ENCODE results near the gene TRAP1. TPM values are rescaled to one million over a fixed set of nuclear protein-coding genes. Genes with fewer than 3 reads are reported as not detected.

The TRAP1 gene
- total and polyA plus RNA-seq, 2 experiments from 2014 or later = 143 to 228 TPM

DNA sequence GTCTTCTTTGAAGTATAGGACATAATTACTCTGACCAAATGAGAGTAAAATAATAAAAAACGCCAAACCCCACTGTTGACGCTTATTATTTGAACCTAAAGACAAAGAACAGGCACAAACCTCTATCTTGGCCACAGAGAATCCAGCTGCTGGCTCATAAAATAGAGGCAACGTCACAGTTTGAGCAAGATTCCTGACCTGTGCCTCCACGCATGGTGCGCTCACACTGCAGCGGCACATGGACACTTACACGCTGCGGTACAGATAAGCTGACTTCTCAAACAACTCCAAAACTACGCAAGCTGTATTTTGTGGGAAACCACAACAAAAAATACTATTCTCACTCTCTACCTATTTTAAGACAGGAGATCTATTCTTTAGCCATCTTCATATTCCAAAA lies 38.8 kb upstream of the TRAP1 start:
- Histone ChIP-seq H3K79me2 (replicated peaks; ENCODE audit: insufficient read depth) (peaks cover 5% of the 10 kb centered on the region; the same call in 1 of the 2 replicates), H4K20me1 (replicated peaks; ENCODE audit: insufficient read depth) (peaks cover 18% of the 10 kb centered on the region), H3K4me1 (ENCODE audit: insufficient read depth) (no peaks in the 10 kb centered on the region), H3F3A (replicated peaks; ENCODE audit: low read depth) (0 out of 2 replicates have a peak, but pooled peaks cover 4% of the 10 kb centered on the region), H3K4me2 (no peak overlapping the region), H3K36me3 (ENCODE audit: insufficient read depth) (peaks cover 26% of the 10 kb centered on the region), H3K27me3 (ENCODE audit: insufficient read depth) (no peaks in the 10 kb centered on the region), H3K27ac (ENCODE audit: low read depth) (no peak overlapping the region), H3K4me3 (no peak overlapping the region), H2AFZ (no peak overlapping the region), H3K9me2 (ENCODE audit: insufficient read depth) (no peaks in the 10 kb centered on the region)
- ATAC-seq (no peak), DNase-seq (ENCODE audit: low spot score) (no peak)
- Mint-ChIP-seq H3K9me3 (no peaks in the 10 kb centered on the region), H3K4me1 (no peaks in the 10 kb centered on the region), H3K4me3 (no peak overlapping the region), H3K27ac (no peak overlapping the region), H3K36me3 (ENCODE audit: low read depth) (peaks cover 42% of the 10 kb centered on the region), H3K27me3 (ENCODE audit: insufficient read depth, low read depth, poor library complexity) (peaks cover 2% of the 10 kb centered on the region)
- no peak for TF ChIP-seq EZH2phosphoT487 (IDR thresholded peaks at IDR 0.05; ENCODE audit: unreplicated experiment)

DNA sequence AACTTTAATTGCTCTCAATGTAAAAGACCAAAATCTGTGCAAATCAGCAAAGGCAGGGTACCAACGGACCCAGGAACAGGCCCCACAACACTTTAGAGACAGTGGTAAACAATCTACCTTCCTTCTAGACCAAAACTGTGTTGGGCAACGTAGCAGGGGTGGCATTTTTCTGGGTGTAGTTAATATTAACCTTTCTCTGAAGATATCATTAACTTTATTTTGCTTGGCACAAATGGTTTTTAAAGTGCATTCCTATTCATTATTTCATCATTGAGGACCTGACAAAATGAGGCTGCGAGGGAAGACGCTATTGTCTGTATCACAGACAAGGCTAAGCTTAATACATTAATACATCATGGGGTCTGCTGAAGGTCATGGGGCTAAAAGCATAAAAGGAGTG lies 37.9 kb upstream of the TRAP1 start:
- no peak overlapping the region for H3K4me3 Mint-ChIP-seq
- TF ChIP-seq EZH2 (IDR thresholded peaks at IDR 0.05; ENCODE audit: low read depth, unreplicated experiment) (no peak), POLR2AphosphoS5 (IDR thresholded peaks at IDR 0.05; ENCODE audit: low read depth) (no peak), STAT1 (IDR thresholded peaks at IDR 0.05; ENCODE audit: unreplicated experiment) (no peak), NANOG (IDR thresholded peaks at IDR 0.05; ENCODE audit: borderline replicate concordance) (no peak), EZH2phosphoT487 (IDR thresholded peaks at IDR 0.05; ENCODE audit: unreplicated experiment) (no peak)
- TF ChIP-seq, protein P1, sequence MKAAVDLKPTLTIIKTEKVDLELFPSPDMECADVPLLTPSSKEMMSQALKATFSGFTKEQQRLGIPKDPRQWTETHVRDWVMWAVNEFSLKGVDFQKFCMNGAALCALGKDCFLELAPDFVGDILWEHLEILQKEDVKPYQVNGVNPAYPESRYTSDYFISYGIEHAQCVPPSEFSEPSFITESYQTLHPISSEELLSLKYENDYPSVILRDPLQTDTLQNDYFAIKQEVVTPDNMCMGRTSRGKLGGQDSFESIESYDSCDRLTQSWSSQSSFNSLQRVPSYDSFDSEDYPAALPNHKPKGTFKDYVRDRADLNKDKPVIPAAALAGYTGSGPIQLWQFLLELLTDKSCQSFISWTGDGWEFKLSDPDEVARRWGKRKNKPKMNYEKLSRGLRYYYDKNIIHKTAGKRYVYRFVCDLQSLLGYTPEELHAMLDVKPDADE (IDR thresholded peaks at IDR 0.05) = no peak
- TF ChIP-seq, protein P2, sequence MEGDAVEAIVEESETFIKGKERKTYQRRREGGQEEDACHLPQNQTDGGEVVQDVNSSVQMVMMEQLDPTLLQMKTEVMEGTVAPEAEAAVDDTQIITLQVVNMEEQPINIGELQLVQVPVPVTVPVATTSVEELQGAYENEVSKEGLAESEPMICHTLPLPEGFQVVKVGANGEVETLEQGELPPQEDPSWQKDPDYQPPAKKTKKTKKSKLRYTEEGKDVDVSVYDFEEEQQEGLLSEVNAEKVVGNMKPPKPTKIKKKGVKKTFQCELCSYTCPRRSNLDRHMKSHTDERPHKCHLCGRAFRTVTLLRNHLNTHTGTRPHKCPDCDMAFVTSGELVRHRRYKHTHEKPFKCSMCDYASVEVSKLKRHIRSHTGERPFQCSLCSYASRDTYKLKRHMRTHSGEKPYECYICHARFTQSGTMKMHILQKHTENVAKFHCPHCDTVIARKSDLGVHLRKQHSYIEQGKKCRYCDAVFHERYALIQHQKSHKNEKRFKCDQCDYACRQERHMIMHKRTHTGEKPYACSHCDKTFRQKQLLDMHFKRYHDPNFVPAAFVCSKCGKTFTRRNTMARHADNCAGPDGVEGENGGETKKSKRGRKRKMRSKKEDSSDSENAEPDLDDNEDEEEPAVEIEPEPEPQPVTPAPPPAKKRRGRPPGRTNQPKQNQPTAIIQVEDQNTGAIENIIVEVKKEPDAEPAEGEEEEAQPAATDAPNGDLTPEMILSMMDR (conservative IDR thresholded peaks at IDR 0.05; ENCODE audit: low read depth in 2 of 2) = no peak
- TF ChIP-seq, protein P3, sequence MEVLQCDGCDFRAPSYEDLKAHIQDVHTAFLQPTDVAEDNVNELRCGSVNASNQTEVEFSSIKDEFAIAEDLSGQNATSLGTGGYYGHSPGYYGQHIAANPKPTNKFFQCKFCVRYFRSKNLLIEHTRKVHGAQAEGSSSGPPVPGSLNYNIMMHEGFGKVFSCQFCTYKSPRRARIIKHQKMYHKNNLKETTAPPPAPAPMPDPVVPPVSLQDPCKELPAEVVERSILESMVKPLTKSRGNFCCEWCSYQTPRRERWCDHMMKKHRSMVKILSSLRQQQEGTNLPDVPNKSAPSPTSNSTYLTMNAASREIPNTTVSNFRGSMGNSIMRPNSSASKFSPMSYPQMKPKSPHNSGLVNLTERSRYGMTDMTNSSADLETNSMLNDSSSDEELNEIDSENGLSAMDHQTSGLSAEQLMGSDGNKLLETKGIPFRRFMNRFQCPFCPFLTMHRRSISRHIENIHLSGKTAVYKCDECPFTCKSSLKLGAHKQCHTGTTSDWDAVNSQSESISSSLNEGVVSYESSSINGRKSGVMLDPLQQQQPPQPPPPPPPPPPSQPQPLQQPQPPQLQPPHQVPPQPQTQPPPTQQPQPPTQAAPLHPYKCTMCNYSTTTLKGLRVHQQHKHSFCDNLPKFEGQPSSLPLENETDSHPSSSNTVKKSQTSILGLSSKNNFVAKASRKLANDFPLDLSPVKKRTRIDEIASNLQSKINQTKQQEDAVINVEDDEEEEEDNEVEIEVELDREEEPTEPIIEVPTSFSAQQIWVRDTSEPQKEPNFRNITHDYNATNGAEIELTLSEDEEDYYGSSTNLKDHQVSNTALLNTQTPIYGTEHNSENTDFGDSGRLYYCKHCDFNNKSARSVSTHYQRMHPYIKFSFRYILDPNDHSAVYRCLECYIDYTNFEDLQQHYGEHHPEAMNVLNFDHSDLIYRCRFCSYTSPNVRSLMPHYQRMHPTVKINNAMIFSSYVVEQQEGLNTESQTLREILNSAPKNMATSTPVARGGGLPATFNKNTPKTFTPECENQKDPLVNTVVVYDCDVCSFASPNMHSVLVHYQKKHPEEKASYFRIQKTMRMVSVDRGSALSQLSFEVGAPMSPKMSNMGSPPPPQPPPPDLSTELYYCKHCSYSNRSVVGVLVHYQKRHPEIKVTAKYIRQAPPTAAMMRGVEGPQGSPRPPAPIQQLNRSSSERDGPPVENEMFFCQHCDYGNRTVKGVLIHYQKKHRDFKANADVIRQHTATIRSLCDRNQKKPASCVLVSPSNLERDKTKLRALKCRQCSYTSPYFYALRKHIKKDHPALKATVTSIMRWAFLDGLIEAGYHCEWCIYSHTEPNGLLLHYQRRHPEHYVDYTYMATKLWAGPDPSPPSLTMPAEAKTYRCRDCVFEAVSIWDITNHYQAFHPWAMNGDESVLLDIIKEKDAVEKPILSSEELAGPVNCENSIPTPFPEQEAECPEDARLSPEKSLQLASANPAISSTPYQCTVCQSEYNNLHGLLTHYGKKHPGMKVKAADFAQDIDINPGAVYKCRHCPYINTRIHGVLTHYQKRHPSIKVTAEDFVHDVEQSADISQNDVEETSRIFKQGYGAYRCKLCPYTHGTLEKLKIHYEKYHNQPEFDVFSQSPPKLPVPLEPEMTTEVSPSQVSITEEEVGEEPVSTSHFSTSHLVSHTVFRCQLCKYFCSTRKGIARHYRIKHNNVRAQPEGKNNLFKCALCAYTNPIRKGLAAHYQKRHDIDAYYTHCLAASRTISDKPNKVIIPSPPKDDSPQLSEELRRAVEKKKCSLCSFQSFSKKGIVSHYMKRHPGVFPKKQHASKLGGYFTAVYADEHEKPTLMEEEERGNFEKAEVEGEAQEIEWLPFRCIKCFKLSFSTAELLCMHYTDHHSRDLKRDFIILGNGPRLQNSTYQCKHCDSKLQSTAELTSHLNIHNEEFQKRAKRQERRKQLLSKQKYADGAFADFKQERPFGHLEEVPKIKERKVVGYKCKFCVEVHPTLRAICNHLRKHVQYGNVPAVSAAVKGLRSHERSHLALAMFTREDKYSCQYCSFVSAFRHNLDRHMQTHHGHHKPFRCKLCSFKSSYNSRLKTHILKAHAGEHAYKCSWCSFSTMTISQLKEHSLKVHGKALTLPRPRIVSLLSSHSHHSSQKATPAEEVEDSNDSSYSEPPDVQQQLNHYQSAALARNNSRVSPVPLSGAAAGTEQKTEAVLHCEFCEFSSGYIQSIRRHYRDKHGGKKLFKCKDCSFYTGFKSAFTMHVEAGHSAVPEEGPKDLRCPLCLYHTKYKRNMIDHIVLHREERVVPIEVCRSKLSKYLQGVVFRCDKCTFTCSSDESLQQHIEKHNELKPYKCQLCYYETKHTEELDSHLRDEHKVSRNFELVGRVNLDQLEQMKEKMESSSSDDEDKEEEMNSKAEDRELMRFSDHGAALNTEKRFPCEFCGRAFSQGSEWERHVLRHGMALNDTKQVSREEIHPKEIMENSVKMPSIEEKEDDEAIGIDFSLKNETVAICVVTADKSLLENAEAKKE (CRISPR knock-in tag; IDR thresholded peaks at IDR 0.05) = no peak
- TF ChIP-seq, protein P4, sequence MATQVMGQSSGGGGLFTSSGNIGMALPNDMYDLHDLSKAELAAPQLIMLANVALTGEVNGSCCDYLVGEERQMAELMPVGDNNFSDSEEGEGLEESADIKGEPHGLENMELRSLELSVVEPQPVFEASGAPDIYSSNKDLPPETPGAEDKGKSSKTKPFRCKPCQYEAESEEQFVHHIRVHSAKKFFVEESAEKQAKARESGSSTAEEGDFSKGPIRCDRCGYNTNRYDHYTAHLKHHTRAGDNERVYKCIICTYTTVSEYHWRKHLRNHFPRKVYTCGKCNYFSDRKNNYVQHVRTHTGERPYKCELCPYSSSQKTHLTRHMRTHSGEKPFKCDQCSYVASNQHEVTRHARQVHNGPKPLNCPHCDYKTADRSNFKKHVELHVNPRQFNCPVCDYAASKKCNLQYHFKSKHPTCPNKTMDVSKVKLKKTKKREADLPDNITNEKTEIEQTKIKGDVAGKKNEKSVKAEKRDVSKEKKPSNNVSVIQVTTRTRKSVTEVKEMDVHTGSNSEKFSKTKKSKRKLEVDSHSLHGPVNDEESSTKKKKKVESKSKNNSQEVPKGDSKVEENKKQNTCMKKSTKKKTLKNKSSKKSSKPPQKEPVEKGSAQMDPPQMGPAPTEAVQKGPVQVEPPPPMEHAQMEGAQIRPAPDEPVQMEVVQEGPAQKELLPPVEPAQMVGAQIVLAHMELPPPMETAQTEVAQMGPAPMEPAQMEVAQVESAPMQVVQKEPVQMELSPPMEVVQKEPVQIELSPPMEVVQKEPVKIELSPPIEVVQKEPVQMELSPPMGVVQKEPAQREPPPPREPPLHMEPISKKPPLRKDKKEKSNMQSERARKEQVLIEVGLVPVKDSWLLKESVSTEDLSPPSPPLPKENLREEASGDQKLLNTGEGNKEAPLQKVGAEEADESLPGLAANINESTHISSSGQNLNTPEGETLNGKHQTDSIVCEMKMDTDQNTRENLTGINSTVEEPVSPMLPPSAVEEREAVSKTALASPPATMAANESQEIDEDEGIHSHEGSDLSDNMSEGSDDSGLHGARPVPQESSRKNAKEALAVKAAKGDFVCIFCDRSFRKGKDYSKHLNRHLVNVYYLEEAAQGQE (IDR thresholded peaks at IDR 0.05; ENCODE audit: unreplicated experiment) = no peak

More for the DNA sequence above, 37.9 kb upstream of the TRAP1 start:
- Histone ChIP-seq H4K20me1 (replicated peaks; ENCODE audit: insufficient read depth) (peaks cover 18% of the 10 kb centered on the region), H3K4me3 (no peak overlapping the region), H3K9me2 (ENCODE audit: insufficient read depth) (no peaks in the 10 kb centered on the region), H3K36me3 (ENCODE audit: insufficient read depth) (peaks cover 26% of the 10 kb centered on the region), H2AFZ (no peak overlapping the region), H3K27ac (ENCODE audit: low read depth) (no peak overlapping the region), H3F3A (replicated peaks; ENCODE audit: low read depth) (0 out of 2 replicates have a peak, but pooled peaks cover 4% of the 10 kb centered on the region), H3K79me2 (replicated peaks; ENCODE audit: insufficient read depth) (peaks cover 3% of the 10 kb centered on the region; the same call in 1 of the 2 replicates), H3K4me1 (ENCODE audit: insufficient read depth) (no peaks in the 10 kb centered on the region), H3K27me3 (ENCODE audit: insufficient read depth) (no peaks in the 10 kb centered on the region), H3K4me2 (no peak overlapping the region)
- peaks cover 2% of the 10 kb centered on the region for H3K27me3 Mint-ChIP-seq (ENCODE audit: insufficient read depth, low read depth, poor library complexity)
- peaks cover 46% of the 10 kb centered on the region for H3K36me3 Mint-ChIP-seq (ENCODE audit: low read depth)
- no peaks in the 10 kb centered on the region for H3K4me1 Mint-ChIP-seq
- no peaks in the 10 kb centered on the region for H3K9me3 Mint-ChIP-seq
- ATAC-seq = no peak
- no peak overlapping the region for H3K27ac Mint-ChIP-seq
- DNase-seq (ENCODE audit: low spot score) = no peak
